NCI-H510A (cell line): ENCODE data around the gene CYGB.
"Not testable (repeated sequence)": the region's sequence is repeated elsewhere in the genome, so short reads cannot be mapped to it uniquely, and the experiment has no call there.

ENCODE experiments used
- DNase-seq: peaks from one replicate; lab custom pipeline; 2025; lab: John Stamatoyannopoulos, UW

The CYGB gene

DNA sequence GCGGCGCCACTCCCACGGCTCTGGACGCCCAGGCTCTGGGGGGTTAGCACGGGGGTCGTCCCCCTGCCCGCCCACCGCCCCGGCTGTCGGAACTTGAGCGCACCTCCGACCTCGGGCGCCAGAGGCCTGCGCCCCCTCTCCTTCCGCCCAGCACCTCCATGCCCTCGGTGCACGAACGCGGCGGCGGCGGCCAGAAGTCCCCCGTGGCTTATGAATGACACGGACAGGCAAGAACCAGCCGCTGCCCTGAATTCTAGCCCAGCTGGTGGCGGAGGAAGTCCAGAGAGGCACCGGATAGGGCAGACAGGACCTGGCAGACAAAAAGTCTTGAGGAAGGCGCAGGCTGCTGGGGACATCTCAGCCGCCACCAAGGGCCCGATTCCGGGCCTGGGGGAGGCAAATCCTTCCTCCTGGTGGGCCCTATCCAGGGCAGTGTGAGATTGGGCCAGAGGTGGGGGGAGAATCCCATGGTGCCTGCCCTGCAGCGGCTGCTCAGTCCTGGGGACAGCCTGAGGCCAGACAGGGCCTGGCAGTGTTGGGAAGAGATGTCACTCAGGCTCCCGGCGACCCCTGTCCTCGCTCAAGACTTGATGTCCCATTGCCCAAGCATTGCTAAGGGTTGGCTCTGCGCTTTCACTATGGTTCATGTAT is 897 bp upstream of the CYGB start:
- DNase-seq, result no peak

DNA sequence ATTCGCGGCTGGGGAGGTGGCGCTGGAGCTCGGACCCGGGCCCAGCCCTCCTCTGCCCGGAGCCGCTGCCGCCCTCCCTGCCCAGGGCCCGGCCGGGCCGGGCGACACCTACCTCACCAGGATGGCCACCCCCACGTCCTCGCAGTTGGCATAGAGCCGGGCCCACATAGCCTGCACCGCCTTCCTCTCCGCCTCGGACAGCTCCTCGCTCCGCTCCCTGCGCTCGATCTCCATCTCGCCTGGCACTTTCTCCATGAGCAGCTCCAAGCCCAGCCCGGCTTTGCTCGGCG is 276 bp downstream of the CYGB start:
- no peak for DNase-seq

DNA sequence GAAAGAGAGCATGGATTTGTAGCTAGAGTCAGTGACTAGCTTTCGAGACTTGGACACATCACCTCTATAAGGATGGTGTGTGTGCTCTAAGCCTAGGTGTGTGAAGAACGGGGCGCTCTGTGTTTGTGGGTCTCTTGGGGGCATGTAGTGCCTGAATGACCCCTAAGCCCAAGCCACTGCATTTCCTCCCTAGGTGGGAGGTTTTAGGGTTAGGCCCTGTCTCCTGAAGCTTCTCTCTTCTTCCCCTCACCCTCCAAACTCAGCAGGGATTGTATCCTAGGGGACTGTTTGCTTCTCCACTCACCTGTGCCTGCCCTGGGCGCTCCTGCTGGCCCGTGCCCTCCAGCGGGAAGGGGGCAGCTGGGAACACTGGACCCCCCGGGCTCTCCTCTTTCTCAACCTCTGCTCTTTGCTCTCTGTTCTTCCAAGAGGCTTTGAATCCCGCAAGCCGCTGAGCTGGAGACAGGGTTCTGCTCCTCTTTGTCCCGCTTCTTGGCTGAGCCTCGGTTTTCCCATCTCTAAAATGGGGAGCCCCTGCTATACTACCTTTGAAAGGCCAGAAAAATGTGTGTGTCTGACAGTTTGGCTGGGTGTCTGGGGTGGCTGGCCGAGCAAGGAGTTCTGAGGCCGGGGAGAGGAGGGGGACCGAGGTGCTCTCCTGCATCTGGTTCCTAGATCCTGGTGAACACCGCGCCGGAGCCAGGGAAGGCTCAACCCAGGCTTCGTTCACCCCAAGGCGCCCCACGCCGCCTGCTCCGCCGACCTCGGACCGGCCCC is 810 bp downstream of the CYGB start:
- DNase-seq, result no peak

DNA sequence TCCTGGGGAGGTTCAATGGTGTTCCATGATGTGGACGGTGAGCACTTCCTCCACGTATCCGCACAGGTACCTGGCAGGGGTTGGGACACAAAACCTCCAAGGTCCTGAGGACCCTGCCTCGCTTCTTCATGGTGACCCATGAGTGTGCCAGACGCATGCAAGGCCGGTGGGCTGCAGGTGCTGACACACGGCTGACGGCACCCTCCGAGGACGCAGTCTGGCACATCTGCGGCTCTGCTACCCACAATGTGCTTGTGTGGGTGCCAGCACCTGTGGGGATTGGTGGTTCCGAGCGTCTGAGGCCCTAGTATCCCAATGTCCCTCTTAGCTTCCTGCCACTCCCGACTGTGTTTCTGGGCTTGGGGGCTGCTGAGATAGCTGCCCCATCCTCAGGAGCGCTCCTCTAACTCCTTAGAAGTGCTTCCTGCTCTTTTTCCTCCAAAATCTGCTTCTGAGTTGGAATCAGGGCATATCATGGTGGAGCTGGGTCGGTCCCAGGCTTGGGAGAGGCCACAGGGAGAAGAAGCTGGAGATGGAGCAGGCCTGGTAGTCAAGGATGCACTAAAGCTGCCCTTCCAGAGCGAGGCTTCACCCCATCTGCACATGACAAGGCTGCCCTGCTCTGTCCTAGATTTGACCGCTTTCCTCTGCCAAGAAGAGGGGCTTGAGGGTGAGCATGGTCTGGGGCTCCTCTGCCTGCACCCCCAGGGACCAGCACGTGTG is 1.6 kb downstream of the CYGB start:
- no peak for DNase-seq

DNA sequence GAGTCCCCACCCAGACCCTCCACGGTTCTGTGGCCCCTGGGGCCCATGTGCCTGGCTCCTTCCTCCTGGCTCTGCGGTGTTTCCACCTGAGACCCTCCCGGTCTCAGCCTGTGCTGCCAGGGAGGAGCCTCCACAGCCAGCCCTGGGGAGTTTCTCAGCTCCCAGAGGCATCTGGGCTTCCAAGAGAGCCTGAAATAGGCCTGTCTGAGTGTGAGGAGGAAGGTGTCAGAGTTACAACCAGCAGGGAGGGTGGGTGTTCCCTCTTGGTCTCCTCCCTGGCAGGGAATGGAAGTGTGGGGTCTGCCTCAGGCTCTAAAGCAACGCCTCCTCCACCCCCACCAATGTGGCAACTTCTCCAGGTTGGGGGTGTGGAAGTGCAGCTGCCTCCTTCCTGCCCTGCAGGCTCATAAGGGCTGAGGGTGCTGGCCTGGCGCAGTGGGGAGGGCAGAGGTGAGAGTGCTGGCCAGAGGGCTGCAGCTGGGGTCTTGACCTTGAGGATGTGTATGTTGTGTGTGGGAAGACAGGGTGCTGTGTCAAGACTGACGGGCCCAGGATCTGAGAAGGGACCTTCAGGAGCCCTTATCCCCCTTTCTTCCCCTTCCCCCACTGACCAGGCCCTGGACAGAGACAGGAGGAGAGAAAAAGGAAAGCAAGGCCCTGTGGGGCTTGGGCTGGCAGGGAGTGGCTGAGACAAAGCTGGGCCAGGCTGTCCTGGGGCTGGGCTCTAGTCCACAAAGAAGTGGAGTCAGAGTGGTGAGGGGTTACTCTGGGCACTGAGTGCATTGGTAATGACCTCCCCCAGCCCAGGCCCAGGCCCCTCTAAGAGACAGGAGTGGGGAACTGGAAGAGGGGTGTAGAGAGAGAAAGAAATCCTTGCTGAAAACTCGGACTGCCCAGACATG is 2.4 kb downstream of the CYGB start:
- no peak for DNase-seq

DNA sequence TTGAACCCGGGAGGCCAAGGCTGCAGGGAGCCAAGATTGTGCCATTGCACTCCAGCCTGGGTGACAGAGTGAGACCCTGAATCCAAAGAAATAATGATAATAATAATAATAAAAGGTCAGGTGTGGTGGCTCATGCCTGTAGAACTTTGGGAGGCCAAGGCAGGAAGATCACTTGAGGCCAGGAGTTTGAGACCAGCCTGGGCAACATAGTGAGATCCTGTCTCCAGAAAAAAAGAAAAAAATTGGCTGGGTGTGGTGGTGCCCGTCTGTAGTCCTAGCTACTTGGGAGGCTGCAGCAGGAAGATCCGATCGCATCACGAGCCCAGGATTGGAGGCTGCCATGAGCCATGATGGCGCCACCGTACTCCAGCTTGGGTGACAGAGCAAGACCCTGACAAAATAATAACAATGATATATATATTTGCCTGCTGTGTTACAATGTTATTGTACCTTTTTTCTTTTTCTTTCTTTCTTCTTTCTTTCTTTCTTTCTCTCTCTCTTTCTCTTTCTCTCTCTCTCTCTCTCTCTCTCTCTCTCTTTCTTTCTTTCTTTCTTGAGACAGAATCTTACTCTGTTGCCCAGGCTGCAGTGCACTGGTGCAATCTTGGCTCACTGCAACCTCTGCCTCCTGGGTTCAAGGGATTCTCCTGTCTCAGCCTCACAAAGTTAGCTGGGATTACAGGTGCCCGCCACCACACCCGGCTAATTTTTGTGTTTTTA is 3.7 kb downstream of the CYGB start:
- not testable (repeated sequence) for DNase-seq

DNA sequence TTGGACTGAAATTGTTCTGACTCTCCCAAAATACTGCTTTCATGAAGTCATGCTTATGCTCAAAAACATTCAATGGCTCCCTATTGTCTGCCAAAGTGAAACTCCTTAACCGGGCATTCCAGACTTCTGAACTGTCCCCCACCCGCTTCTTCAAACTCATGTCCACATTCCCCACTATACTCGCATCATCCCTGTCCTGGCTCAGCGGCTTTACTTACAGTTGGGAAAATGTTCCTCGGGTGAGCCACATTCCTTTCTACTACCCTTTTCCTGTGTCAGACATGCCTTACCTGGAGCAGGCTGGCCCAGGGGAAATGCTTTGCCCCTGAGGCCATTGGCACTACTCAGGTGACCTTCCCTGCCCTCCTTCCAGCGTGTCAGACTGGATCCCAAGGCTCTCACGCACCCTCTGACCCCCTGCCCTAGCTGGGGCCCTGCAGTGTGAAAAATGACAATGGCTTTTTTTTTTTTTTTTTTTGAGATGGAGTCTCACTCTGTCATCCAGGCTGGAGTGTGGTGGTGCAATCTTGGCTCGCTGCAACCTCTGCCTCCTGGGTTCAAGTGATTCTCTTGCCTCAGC is 5.3 kb downstream of the CYGB start:
- DNase-seq, result no peak

DNA sequence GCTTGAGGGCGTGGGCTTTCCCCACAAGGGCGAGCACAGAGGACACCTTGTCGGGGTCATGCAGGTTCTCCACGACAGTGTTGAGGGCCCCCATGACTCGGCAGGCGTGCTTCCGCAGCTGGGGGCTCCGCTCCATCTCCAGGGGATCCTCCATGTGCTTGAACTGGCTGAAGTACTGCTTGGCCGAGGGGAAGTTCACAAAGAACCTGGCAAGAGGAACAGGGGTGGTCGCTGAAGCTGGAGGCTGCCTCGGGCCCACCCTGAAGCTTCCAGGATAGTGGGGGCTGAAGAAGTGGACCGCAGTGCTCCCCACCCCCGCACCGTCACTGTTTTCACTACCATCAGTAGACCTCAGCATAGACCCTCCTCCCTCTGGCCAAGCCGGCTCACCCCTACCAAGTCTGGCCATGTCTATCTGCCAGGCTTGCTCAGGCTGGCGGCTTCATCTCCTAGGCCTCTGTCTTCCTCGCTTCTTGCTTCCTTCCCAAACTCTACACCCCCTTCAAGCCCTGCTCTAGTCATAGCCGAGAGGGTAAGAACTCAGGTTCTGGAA is 5.9 kb downstream of the CYGB start:
- no peak for DNase-seq

DNA sequence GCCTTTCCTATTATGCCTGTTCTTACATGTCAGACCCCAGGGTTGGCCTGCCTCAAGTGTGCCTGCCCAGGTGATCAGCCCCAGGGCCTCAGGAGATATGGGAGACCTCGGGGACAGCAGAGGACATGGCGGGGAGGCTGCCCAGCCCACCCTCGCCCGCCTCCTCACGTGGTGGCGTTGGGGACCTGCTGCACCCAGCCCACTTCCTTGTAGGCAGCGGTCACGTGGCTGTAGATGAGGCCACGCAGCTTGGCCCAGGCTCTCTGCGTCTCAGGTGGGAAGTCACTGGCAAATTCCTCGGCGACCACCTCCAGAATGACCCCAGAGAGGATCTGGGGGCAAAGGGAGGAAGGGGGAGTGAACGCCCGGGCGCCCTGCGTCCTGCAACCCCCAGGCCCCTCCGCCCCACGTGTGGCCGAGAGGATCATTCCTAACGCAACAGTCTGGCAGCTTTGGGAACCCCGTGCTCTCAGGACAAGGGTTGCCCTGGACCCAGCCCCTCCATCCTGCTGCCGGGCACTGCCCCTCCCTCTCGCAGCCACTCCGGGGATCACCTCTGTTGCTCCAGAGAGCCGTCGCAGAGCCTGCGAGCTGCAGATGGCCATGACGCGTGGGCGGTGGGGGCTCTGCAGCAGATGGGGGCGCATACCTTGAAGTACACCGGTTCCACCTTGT is 6.6 kb downstream of the CYGB start:
- no peak for DNase-seq

DNA sequence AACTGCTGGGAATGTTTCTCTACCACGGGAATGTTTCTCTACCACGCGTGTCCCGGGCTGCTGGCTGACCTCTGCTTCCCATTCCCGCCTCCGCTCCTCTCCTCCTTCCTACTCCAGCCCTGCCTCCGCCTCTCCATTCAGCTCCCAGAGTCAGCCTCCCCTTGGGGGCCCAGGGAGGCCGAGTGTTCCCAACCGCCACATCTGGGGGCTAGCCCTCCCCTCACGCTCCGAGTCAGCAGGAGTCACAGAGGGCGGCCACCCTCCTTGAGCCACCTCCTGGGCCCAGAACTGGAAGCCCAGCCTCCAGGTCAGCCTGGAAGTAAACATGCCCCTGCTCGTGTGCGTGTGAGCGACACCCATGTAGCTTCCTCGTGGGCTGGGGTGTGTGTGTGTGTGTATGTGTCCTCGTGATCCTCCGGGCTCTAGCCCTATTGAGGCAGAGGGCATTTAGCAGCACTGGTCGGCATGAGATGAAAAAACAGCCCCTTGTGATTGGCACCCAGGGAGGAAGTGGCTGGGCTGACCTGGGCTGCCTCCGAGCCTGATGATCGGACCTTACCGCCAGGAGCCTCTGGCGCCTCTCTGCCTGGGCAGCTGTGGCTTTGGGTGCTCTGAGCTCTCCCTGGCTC is 7.3 kb downstream of the CYGB start:
- DNase-seq, result no peak

DNA sequence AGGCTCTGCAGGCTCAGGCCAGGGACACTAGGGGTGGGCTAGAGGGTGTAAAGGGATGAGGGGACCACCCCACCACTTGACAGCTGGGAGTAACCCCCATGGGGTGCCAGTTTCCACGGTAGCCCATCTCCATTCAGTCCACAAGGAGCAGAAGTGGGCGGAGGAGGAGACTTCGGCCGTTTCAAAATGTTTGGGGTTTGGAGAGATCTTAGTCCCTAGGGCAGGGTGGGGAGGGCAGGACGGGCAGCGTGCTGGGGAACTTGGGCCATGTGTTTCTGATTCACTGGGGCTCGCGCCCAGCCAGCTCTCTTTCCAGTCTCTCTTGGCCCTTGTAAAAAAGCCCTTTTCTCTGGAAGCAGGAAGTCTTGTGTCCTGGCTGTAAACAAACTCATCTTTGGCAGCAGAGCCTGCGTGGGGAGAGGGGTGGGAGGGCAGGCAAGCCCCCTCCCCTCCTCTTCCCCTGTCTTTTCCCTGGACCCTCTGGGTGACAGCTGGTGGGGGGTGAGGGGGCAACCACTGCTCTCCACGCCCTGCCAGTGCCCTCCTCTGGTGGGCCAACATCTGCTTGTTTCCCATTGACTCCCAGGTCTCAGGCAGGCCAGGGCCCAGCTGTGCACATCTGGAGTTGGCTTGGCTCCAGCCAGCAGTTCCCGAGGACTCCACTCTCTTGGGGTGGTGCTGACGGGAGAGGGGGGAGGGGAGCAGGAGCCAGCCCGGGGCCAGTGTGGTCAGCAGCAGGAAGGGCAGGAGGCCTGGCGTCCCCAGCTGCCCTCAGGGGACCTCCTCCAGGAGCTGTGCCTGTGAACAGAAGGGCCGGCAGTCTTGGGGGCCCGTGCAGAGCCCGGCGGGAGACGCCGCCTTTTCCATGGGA is 8.1 kb downstream of the CYGB start:
- DNase-seq, result no peak

DNA sequence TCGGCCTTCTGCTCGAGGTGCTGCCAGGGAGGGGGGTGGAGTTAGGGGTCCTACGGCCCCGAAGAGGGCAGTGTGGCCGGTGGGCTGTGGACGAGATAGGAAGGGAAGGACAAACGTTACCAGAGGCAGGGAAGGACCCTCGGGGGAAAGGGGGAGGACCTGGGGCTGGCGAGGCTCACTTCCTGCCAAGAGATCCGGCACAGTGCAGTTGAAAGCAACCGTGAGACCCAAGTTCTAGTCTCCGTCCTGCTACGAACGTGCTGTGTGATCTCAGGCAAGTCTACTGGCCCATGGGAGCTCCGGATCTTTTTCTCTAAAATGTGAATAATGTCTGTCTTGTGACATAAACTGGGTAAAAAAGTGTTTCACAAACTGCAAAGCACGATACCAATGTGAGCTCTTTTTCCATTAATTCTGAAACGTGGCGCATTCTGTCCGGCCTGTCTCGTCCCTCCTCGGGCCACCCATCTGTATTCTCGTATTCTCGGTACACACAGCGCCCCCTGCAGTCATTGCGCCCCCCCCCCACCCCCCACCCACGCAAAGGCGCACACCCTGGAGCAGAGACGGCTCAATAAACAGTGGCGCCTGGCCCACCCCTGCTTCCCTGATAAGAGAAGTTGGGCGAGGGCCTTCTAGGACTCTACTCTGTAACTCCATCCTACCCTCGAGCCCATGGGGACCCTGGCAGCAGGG is 8.8 kb downstream of the CYGB start:
- DNase-seq, result no peak

DNA sequence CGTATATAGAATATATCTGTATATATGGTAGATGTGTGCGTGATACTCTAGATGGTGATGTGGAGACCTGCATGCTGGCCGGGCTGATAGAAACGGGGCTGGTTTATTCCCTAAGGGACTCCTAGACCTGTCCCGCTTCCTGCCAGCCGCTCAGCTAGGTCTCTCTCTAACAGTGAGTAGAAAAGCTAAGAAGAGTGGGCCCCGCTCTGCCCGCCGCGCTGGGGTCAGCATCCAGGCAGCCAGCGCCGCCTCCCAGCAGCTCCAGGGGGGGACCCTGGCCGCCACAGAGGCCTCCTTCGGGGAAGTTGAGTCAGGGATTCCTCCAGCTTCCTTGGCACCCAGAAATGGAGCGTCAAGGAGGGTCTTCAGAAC is 9.4 kb downstream of the CYGB start:
- no peak for DNase-seq

DNA sequence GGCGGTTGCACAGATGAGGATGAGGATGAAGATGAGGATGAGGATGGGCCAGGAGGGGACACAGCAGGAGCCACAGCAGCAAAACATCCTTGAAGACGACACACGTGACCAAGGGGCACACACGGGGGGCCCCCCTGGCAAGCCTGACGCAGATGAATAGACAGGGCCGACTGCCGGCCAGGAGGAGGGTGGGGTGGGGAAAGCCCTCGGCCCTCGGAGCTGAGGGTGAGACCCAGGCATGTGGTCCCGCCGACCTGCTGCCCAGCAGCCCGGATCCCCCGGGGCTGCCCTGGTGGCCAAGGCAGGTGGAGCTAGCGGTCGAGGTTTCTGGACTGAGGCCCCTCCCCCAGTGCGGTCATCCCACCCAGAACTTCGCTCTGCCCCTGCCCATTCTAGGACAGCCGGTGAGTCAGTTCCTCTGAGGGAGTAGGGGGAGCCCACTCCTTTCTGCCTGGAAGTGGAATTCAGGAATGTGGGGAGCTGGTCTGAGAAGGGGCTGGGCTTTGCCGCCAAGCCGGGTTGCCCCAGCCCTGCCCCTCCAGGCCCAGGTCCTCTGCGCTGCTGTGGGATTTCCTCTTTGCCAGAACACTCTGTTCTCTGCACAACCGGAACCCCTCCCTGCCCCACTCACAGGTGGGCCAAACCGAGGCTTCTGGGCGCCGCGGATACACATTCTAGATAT is 9.9 kb downstream of the CYGB start:
- DNase-seq, result no peak

DNA sequence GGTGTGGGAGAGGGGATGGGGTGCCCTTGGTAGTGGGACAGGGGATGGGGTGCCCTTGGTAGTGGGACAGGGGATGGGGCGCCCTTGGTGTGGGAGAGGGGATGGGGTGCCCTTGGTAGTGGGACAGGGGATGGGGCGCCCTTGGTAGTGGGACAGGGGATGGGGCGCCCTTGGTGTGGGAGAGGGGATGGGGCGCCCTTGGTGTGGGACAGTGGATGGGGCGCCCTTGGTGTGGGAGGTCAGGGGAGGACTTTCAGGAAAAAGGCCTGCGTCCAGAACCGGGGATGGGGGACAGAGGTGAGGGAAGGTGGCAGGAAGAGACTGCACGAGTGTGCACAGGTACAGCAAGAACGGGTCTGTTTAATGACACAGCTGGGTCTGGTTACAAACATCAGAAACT is 10.5 kb downstream of the CYGB start:
- not testable (repeated sequence) for DNase-seq

DNA sequence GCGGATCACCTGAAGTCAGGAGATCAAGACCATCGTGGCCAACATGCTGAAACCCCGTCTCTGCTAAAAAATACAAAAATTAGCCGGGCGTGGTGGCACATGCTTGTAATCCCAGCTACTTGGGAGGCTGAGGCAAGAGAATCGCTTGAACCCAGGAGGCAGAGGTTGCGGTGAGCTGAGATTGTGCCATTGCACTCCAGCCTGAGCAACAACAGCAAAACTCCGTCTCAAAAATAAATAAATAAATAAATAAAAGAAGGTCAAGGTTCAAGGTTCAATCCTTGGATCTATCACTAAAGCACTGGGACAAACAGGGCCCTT is 12.0 kb downstream of the CYGB start:
- not testable (repeated sequence) for DNase-seq

DNA sequence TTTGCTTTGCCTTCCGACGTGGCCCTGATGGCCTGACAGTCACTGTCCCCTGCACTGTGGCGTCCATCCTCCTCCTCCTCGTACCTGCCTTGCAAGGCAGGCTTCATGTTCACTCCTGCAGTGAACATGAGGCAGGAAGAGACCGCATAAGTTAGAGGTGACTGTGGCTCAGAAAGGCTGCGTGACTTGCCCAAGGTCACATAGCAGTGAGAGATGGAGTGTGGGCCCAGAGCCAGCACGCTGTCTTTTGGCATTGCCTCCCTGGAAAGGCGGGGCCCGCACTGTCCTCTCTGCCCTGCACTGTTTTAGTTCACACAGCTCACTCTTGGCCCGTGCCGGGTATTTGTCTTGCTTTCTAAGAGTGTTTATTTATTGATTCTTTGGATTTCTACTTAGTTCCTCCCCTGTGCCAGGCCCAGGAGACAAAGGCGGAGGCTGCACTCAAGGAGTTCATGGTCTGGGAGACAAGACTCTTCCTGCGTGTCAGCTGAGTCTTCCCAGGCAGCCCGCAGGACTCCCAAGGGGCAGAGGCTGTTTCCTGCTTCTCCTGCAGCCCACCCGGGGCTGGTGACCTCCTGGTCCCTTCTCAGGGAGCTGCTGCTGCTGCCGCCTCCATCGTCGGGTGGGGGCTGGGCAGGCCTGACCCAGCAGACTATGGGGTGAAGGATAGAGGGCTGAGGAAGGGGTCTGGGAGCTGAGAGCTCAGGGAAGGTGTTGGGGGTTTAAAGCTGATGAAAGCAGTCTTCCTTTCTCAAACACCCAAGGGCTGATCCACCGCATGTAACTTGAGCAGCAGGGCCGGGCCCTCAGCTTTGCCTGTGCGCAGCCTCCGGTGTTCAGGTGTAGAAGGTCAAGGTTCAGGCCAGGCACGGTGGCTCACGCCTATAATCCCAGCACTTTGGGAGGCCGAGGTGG is 12.7 kb downstream of the CYGB start:
- DNase-seq, result no peak
